HG02759 (cell line): Measurements from ENCODE around the gene CTDP1.
"Not testable (repeated sequence)": the region's sequence is repeated elsewhere in the genome, so short reads cannot be mapped to it uniquely, and the experiment has no call there.

ENCODE experiments used
- ATAC-seq: cut with Tn5 transposase; IDR thresholded peaks from one replicate; pipeline ENCODE4 v1.9.1; 2021; ENCODE audit warnings: mild to moderate bottlenecking, moderate library complexity; ENCODE audit not compliant: unreplicated experiment

The CTDP1 gene

DNA sequence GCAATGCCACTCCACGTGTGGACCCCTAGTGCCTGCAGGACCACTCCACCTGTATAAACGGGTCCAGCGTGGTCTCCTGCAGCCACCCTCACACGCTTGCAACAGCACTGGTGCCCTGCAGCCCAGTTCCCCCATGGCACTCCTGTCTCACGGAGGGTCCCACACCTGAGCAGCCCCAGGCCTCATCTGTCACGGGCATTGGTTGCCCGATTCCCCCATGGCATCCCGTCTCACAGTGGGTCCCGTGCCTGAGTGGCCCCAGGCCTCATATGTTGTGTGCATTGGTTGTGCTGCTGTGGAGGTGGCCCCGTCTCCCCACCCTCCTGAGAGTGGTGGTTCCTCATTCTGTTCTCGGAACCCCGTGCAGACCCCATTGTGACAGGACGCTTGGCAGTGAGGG, 43.4 kb downstream of the CTDP1 start:
- ATAC-seq = no peak

- no peak for ATAC-seq
These were observed 44.0 kb downstream of the CTDP1 start for GRCh38 chr18:79723628-79724027.

DNA sequence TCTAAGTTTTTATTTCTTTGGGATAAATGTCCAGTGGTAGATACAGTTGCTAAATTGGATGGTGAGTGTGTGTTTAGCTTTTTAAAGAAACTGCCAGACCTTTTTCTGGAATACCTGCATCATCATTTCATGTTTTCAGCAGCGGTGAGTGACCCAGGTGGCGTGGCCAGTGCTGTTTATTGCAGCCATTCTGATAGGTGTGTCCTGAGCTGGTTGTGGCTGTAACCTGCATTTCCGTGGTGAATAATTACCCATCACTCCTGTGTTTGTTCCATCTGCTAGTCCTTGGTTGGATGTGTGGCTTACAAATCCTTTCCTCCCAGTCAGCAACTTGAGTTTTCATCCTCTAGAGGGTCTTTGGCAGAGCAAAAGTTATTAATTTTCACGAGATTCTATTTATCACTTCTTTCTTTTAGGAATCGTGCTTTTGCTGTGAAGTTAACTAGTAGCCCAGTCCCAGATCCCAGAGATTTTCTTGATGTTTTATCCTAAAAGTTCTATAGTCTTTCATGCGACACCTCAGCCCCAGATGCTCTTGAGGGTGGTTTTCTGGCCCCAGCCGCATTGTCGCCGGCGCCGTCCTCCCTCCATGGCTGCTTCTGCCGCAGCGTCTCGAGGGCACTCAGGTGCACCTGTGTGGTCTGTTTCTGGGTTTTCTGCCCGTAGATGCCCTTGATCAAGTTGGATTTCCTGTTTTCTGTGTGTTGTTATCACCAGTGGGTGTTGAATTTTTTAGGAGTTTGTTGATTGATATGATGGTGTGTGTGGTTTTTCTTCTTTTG, 44.9 kb downstream of the CTDP1 start:
- ATAC-seq = no peak

- no peak for ATAC-seq
These were observed 45.9 kb downstream of the CTDP1 start for GRCh38 chr18:79725486-79725885.

DNA sequence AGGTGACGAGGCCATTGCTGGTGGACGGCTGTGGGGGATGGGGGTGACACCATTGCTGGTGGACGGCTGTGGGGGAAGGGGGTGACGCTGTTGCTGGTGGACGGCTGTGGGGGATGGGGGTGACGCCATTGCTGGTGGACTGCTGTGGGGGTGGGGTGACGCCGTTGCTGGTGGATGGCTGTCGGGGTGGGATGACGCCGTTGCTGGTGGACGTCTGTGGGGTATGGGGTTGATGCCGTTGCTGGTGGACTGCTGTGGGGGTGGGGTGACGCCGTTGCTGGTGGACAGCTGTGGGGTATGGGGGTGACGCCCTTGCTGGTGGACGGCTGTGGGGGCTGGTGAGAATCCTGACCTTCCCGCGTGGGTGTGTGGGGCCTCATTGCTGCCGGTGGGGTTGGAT, 47.1 kb downstream of the CTDP1 start:
- no peak for ATAC-seq

DNA sequence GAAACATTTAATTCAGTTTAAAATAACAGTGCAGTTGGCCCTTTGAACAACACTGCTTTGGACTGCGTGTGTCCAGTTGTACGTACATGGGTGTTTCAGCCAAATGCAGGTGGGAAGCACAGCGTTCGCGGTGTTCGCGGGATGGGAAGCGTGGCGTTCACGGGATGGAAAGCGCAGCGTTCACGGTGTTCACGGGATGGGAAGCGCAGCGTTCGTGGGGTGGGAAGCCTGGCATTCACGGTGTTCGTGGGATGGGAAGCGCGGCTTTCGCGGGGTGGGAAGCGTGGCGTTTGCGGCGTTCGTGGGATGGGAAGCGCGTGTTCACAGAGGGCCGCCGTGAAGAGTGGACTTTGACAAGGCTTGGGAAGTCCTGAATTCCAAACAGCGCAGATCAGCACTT, 47.6 kb downstream of the CTDP1 start:
- no peak for ATAC-seq

GRCh38 chr18:79728931-79729586, 49.5 kb downstream of the CTDP1 start:
- ATAC-seq = no peak

DNA sequence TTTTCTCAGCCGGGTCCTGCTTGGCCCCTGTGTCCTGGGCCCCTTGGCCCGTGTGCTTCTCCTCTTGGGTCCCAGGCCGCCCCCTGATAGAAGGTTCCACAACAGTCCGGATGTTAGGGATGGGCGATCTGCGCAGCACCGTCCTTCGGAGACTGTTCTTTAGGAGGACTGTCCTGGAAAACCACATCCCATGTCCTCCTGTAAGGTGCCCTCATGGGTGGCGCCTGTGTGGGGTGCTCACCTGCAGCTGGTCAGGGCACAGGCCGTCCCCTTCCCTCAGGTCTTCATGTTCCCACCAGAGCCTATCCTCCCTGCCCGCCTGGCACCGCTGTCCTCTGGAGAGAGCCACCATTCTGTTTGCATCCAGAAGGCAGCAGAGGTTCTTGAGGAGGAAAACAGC, 50.0 kb downstream of the CTDP1 start:
- ATAC-seq = no peak

DNA sequence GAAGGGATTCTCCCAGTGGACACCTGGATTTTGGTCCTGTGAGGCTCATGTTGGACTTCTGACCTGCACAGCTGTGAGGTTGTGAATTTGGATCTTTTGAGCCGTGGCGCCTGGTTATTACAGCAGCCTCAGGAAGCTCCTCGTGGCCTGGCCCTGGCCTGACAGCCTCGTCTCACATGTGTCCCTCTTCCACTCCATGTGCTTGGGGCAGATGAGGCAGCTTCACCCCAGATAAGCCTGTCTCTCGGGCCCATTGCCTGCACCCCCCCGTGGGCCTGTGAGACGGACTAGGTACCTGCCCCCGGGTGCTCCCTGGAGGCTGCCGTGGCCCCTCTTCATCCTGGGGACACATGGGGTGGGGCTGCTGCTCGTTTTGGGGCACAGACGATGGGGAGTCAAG, 51.2 kb downstream of the CTDP1 start:
- no peak for ATAC-seq

- not testable (repeated sequence) for ATAC-seq
These were observed 52.5 kb downstream of the CTDP1 start for GRCh38 chr18:79731881-79732720.

DNA sequence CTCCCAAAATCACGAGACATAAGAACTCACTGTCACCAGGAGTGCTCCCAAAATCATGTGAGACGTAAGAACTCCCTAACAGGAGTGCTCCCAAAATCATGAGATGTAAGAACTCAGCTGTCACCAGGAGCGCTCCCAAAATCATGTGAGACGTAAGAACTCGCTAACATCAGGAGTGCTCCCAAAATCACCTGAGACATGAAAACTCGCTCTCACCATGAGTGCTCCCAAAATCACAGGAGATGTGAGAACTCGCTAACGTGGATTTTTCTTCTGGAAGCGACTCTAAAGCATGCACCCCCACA, 53.1 kb downstream of the CTDP1 start:
- ATAC-seq = no peak

- ATAC-seq = no peak
These were observed 53.6 kb downstream of the CTDP1 start for GRCh38 chr18:79733135-79733701.

- ATAC-seq = no peak
These were observed 54.6 kb downstream of the CTDP1 start for GRCh38 chr18:79733986-79734770.

- no peak for ATAC-seq
These were observed 55.7 kb downstream of the CTDP1 start for GRCh38 chr18:79735071-79735980.

DNA sequence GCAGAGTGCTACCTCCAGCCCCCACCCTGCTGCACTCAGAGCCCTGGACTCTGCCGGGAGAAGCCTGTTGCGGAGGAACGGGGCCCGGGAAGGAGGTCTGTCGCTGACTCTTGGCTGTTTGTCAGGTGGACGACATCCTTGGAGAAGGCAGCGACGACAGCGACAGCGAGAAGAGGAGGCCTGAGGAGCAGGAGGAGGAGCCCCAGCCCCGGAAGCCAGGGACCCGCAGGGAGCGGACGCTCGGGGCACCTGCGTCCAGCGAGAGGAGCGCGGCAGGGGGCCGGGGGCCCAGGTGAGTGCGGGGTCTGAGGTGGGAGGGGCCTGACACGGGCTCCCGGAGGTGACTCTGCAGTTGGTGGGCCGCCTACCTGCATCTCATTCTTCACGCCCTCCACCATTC, 56.6 kb downstream of the CTDP1 start:
- ATAC-seq = no peak

GRCh38 chr18:79736846-79737245, 57.2 kb downstream of the CTDP1 start:
- no peak for ATAC-seq

DNA sequence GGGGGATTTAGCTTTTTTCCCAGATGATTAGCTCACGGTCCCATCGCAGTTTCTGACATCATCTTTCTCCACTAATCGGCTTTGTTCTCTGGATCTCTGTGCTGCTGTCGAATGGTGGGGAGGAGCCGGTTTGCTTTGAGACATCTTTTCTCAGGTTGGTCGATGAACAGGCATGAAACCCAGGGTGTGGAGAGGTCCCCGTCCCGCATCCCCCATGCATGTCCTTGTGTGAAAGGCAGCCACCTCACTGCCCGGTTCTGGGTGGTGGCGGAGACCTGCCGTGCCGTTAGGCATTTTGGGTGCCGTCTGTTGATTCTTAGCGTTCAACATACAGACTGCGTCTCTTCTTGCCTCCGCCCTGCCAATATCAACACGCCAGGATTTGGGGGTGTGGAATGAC, 57.8 kb downstream of the CTDP1 start:
- no peak for ATAC-seq

DNA sequence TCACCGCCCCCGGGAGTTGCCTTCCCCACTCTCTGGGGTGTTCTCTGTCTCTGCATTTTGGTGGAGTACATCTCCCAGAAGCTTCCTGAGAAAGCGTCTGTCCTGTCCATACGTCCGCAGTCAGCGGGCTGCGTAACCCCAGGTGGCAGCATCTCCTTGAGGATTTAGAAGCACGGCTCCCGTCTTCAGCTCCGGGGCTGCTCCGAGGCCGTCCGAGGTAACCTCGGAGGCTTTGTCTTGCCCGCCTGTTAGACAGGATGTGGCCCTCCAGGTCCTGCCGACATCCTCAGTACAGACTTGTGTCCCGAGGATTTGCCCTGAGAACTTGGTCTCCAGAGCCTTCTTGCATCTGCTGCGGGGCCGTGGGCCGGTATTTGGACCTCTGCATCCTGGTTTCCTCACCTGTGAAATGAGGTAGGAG, 58.4 kb downstream of the CTDP1 start:
- no peak for ATAC-seq

- ATAC-seq = no peak
These were observed 59.2 kb downstream of the CTDP1 start for GRCh38 chr18:79738581-79739439.
